BJ (cell line): ENCODE measurements around the gene MANBA. TPM values are rescaled to one million over a fixed set of nuclear protein-coding genes. Genes with fewer than 3 reads are reported as not detected.
"Not testable (repeated sequence)": the region's sequence is repeated elsewhere in the genome, so short reads cannot be mapped to it uniquely, and the experiment has no call there.

Experiments
- CTCF ChIA-PET: fragments of 350-600 bp; formaldehyde crosslinking; extraction: SDS; loops from one replicate; lab custom pipeline; 2021; ENCODE audit warnings: antibody characterized with exemption, inconsistent platforms; lab: Yijun Ruan, JAX
- POLR2A ChIA-PET: fragments of 300-600 bp; sonication (Branson Sonifier 250); formaldehyde crosslinking; extraction: SDS; loops from one replicate; lab custom pipeline; 2021; ENCODE audit warnings: antibody characterized with exemption; lab: Charles Lee
- DNase-seq: peaks from one replicate; pipeline ENCODE4 v3.0.0-alpha.2; 2011; ENCODE audit warnings: low read depth
- H3K27me3 ChIP-seq: 2 replicates; pipeline ENCODE4 v1.6.0; 2011; ENCODE audit warnings: low read length; ENCODE audit not compliant: control insufficient read depth, insufficient read depth
- H3K36me3 ChIP-seq: 2 replicates; pipeline ENCODE4 v1.5.1; 2011; ENCODE audit warnings: low read length; ENCODE audit not compliant: control insufficient read depth, insufficient read depth
- H3K4me3 ChIP-seq: 2 replicates; pipeline ENCODE4 v1.5.1; 2011; ENCODE audit warnings: low read depth, mild to moderate bottlenecking, control low read depth, low read length
- CTCF ChIP-seq: IDR thresholded peaks from 2 replicates; pipeline ENCODE4 v1.5.1; 2011; ENCODE audit warnings: low read depth, mild to moderate bottlenecking, control low read depth, inconsistent platforms, low read length, moderate library complexity; ENCODE audit not compliant: insufficient read depth
- polyA plus RNA-seq: library from polyadenylated mRNA; depleted of rRNA; stranded (reverse); fragments of >200 nt; gene quantifications from 2 replicates; pipeline ENCODE4 v1.2.3, GENCODE V29; 2011

MANBA gene
- polyA plus RNA-seq, 1 experiment = 6.3 TPM

DNA sequence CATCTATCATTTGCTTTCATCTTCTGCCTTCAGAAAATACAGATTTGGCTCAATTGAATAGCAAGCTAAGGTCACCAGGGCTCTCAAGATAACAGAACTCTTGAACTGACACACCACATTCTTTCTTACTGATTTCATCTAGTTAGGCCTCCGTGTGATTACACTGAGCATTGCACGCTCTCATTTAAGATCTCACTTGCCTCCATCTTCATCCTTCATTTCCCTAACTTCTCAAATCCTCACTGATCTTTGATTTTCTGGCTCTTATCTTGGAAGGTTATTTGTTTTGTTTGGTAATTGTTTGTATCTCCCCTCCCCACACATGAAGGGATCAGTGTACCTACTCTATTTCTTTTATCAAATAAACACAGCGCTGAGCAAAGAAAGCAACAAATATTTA, 47.7 kb downstream of the MANBA start:
- ChIA-PET CTCF (no interaction called here), POLR2A (interaction anchor here (0.7 kb wide), 1 partner anchor 123 kb away, joined by 3 read pairs; no protein-coding TSS in a partner anchor)
- no peak for TF ChIP-seq CTCF
- no peaks in the 10 kb centered on the region for H3K36me3 ChIP-seq
- H3K4me3 ChIP-seq = no peak overlapping the region
- no peak for DNase-seq
- H3K27me3 ChIP-seq = no peaks in the 10 kb centered on the region

DNA sequence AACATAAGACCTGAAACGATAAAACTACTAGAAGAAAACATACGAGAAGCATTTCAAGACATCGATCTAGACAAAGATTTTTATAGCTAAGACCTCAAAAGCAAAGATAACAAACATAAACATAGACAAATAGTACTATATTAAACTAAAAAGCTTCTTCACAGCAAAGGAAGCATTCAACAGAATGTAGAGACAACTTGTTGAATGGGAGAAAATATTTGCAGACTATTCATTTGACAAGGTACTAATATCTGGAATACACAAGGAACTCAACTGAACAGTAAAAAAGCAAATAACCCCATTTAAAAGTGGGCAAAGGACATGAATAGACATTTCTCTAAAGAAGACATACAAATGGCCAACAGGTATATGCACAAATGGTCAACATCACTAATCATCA, 49.8 kb downstream of the MANBA start:
- ChIA-PET CTCF (no interaction called here), POLR2A (no interaction called here)
- no peak for TF ChIP-seq CTCF
- Histone ChIP-seq H3K4me3 (no peak overlapping the region), H3K27me3 (no peaks in the 10 kb centered on the region), H3K36me3 (no peaks in the 10 kb centered on the region)
- DNase-seq = no peak

GRCh38 chr4:102709060-102709459, 51.7 kb downstream of the MANBA start:
- H3K27me3 ChIP-seq, POLR2A ChIA-PET, H3K36me3 ChIP-seq, H3K4me3 ChIP-seq, DNase-seq, CTCF ChIA-PET: not testable (repeated sequence)

GRCh38 chr4:102707150-102707549, 53.6 kb downstream of the MANBA start:
- TF ChIP-seq CTCF = no peak
- no peak for DNase-seq
- no peaks in the 10 kb centered on the region for H3K36me3 ChIP-seq
- CTCF ChIA-PET = no interaction called here
- POLR2A ChIA-PET = no interaction called here
- H3K27me3 ChIP-seq = no peaks in the 10 kb centered on the region
- H3K4me3 ChIP-seq = no peak overlapping the region

DNA sequence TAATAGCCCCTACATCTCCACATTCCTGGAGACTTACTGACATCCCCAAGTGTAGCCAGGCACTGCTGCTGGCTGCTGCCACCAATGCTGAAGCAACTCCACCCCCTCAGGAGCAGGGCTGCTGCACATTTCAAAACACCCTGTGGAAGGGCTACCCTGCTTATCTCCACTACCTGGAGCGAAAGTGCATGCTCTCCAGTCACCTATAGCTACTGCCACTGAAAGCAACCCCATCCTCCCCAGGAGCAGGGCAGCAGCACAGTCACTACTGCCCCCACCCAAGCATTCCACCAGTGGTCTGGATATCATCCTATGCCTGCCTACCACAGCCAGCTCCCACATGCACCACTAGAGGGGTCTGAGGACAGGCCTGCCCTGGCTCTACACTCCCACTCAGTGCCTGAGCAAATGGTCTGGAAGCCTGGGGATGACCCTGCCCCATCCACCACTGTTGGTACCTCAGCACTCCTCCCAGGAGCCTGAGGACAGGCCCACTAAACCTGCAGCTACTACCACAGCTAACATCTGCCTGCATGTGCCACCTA, 55.3 kb downstream of the MANBA start:
- Histone ChIP-seq H3K4me3 (no peak overlapping the region), H3K36me3 (no peaks in the 10 kb centered on the region), H3K27me3 (no peaks in the 10 kb centered on the region)
- no peak for TF ChIP-seq CTCF
- CTCF ChIA-PET = no interaction called here
- no peak for DNase-seq
- POLR2A ChIA-PET = no interaction called here

GRCh38 chr4:102696758-102697157, 64.0 kb downstream of the MANBA start:
- DNase-seq = no peak
- Histone ChIP-seq H3K36me3 (no peaks in the 10 kb centered on the region), H3K27me3 (no peaks in the 10 kb centered on the region), H3K4me3 (no peak overlapping the region)
- TF ChIP-seq CTCF = no peak
- ChIA-PET POLR2A (no interaction called here), CTCF (no interaction called here)
